Skeletal muscle tissue (tissue), 4 donors: ENCODE measurements around the gene ABI3BP. TPM values are rescaled to one million over a fixed set of nuclear protein-coding genes. Genes with fewer than 3 reads are reported as not detected.

Experiments
- H3K27ac ChIP-seq: one replicate; pipeline ENCODE4 v1.7.0; 2013; ENCODE audit warnings: mild to moderate bottlenecking, low read depth, low read length, inconsistent platforms
- H3K27me3 ChIP-seq, 3 donors: one replicate each; pipeline ENCODE4 v1.7.0; 2013; ENCODE audit warnings: low read length in 3 of 3; ENCODE audit not compliant: control insufficient read depth in 3 of 3, insufficient read depth in 3 of 3
- H3K36me3 ChIP-seq, 3 donors: one replicate each; pipeline ENCODE4 v1.7.0; 2013; ENCODE audit warnings: low read length in 3 of 3; ENCODE audit not compliant: control insufficient read depth in 3 of 3, insufficient read depth in 3 of 3
- H3K4me1 ChIP-seq, 3 donors: one replicate each; pipeline ENCODE4 v1.7.0; 2013; ENCODE audit warnings: low read length in 3 of 3, mild to moderate bottlenecking in 3 of 3; ENCODE audit not compliant: control insufficient read depth in 3 of 3, insufficient read depth in 3 of 3
- H3K4me3 ChIP-seq, 3 donors: one replicate each; pipeline ENCODE4 v1.7.0; 2013; ENCODE audit warnings: low read length in 3 of 3
- H3K9ac ChIP-seq, 3 donors: one replicate each; pipeline ENCODE4 v1.7.0; 2013; ENCODE audit warnings: low read length in 3 of 3, mild to moderate bottlenecking in 3 of 3, moderate library complexity in 2 of 3, low read depth in 1 of 3
- H3K9me3 ChIP-seq, 3 donors: one replicate each; pipeline ENCODE4 v1.7.0; 2013; ENCODE audit warnings: low read length in 3 of 3; ENCODE audit not compliant: control insufficient read depth in 3 of 3
- total RNA-seq: library from RNA; depleted of rRNA; stranded (reverse); fragments of >200 nt; gene quantifications from one replicate; pipeline ENCODE4 v1.2.3, GENCODE V29; 2014
- donor health status: Osteomylitis.

The ABI3BP gene
- total RNA-seq, 1 donor from 2014 or later = 63.2 TPM

DNA sequence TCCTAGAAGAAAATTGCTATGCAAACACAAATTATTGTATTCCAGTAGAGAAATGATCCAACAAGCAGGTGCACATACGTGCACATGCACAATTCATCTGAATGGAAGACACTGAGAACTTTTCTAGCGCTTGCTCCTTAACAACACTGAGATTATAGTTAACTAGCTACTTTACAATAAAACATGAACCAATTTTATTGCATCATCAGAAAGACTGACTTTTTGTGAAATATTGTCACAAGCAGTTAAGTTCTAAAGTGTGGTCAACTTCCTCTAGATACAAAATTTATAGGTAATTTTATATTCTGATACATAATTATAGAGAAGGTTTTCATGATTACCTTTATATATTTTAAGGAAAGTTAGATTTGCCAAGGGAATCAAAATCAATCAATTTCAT is 135.4 kb downstream of the ABI3BP start:
- Histone ChIP-seq H3K4me1 (no peaks in the 10 kb centered on the region), H3K27me3 (no peaks in the 10 kb centered on the region), H3K9me3 (no peaks in the 10 kb centered on the region), H3K4me3 (no peak overlapping the region), H3K9ac (no peak overlapping the region), H3K36me3 (no peaks in the 10 kb centered on the region), H3K27ac (no peak overlapping the region)

DNA sequence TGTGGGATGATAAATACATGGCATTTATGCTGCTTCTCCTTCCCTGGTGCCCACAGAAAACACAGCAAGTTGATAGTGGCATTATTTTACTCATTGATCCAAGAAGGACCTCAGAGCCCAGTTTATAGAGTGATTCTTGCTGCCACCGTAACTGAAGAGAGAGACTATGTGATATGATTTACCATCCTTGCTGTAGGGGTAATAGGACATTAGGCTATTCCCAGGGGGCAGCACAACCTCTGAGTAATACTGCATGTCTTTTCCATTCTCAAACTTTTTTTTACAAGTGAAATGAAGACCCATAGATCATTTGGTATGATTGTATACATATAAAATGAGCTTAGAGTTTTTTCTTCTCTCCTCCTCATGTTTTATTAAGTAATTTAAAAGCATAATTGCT is 136.4 kb downstream of the ABI3BP start:
- no peaks in the 10 kb centered on the region for H3K27me3 ChIP-seq
- no peaks in the 10 kb centered on the region for H3K36me3 ChIP-seq
- no peak overlapping the region for H3K9ac ChIP-seq
- no peaks in the 10 kb centered on the region for H3K4me1 ChIP-seq
- H3K4me3 ChIP-seq = no peak overlapping the region
- no peak overlapping the region for H3K27ac ChIP-seq
- H3K9me3 ChIP-seq = no peaks in the 10 kb centered on the region

GRCh38 chr3:100852840-100853239 is 140.4 kb downstream of the ABI3BP start:
- Histone ChIP-seq H3K27ac (no peak overlapping the region), H3K9ac (no peak overlapping the region), H3K4me1 (no peaks in the 10 kb centered on the region), H3K36me3 (no peaks in the 10 kb centered on the region), H3K27me3 (no peaks in the 10 kb centered on the region), H3K9me3 (no peaks in the 10 kb centered on the region), H3K4me3 (no peak overlapping the region)

- Histone ChIP-seq H3K9me3 (no peaks in the 10 kb centered on the region), H3K4me1 (no peaks in the 10 kb centered on the region), H3K36me3 (no peaks in the 10 kb centered on the region), H3K4me3 (no peak overlapping the region), H3K27ac (no peak overlapping the region), H3K27me3 (no peaks in the 10 kb centered on the region), H3K9ac (no peak overlapping the region)
These were observed 142.5 kb downstream of the ABI3BP start for GRCh38 chr3:100850701-100851100.

GRCh38 chr3:100850156-100850555 is 143.1 kb downstream of the ABI3BP start:
- no peaks in the 10 kb centered on the region for H3K36me3 ChIP-seq
- no peak overlapping the region for H3K9ac ChIP-seq
- no peaks in the 10 kb centered on the region for H3K9me3 ChIP-seq
- H3K4me3 ChIP-seq = no peak overlapping the region
- H3K4me1 ChIP-seq = no peaks in the 10 kb centered on the region
- H3K27ac ChIP-seq = no peak overlapping the region
- no peaks in the 10 kb centered on the region for H3K27me3 ChIP-seq

- Histone ChIP-seq H3K4me3 (no peak overlapping the region), H3K27me3 (no peaks in the 10 kb centered on the region), H3K36me3 (no peaks in the 10 kb centered on the region), H3K9me3 (no peaks in the 10 kb centered on the region), H3K27ac (no peak overlapping the region), H3K9ac (no peak overlapping the region), H3K4me1 (no peaks in the 10 kb centered on the region)
These were observed 148.9 kb downstream of the ABI3BP start for GRCh38 chr3:100844063-100844936.

DNA sequence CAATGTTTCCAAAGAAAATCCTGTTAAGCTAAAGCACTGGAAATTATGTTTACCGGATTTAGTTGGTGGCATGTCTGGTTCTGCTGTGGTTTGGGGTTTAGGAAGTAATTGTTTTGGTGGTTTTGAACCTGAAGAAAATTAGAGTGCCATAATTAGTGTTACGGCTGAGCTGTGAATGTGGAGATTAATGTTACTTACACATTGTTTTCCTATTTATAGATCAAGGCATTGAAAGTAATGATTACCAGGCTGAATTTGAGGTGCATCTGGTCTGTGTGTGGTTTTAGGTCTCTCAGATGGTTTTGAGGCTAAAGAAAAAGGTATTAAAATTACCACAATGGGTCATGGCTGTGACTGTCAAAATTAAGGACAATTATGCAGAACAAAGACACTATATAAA is 155.1 kb downstream of the ABI3BP start:
- no peak overlapping the region for H3K4me3 ChIP-seq
- H3K4me1 ChIP-seq = no peaks in the 10 kb centered on the region

DNA sequence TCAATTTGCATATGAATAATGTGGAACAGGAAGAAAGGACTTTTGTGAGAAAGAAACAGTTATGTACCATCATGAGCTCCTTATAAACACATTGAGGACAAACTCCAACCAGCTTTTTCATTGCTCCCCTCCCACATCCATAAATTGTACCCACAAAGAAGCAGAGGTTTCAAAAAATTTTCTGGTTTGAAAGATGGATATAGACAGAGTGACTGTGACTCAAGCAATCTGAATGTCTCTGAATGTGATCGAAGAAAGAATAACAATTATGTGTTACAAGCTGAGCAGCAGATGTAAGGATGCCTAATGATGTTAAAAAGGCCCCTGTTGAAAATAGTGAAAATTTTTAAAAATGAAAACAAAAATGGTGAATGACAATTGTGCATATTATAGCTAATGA is 156.6 kb downstream of the ABI3BP start:
- no peak overlapping the region for H3K9ac ChIP-seq
- H3K4me3 ChIP-seq = no peak overlapping the region
- no peaks in the 10 kb centered on the region for H3K9me3 ChIP-seq
- H3K4me1 ChIP-seq = no peaks in the 10 kb centered on the region
- H3K27me3 ChIP-seq = no peaks in the 10 kb centered on the region
- no peak overlapping the region for H3K27ac ChIP-seq
- H3K36me3 ChIP-seq = peaks cover 0 to under 1% (median 0%) of the 10 kb centered on the region in 3 donors

More for the DNA sequence above, 155.1 kb downstream of the ABI3BP start:
- H3K9ac ChIP-seq = no peak overlapping the region
- no peaks in the 10 kb centered on the region for H3K9me3 ChIP-seq
- H3K36me3 ChIP-seq = no peaks in the 10 kb centered on the region
- no peak overlapping the region for H3K27ac ChIP-seq
- H3K27me3 ChIP-seq = no peaks in the 10 kb centered on the region

- Histone ChIP-seq H3K4me3 (no peak overlapping the region), H3K36me3 (peaks cover 0 to 3% (median 0%) of the 10 kb centered on the region in 3 donors), H3K27ac (no peak overlapping the region), H3K4me1 (no peaks in the 10 kb centered on the region), H3K9me3 (no peaks in the 10 kb centered on the region), H3K9ac (no peak overlapping the region), H3K27me3 (no peaks in the 10 kb centered on the region)
These were observed 158.9 kb downstream of the ABI3BP start for GRCh38 chr3:100834332-100834731.

DNA sequence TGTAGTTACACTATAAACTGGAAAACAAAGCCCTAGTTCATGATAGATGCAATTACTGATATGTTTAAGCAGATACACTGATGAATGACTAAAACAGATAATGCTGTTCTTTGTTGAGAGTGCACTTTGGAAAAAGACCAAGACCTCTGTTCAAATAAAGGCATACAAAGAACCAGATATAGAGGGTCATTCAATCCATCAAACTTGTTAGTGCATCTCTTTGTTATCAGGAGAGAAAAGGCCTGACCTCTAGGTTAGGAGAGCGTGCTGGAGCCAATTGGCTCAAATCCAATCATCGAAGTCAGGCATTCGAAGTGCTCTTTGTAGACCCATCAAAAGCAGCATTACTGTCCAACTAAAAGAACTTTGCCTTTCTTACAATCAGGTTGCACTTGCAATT is 159.7 kb downstream of the ABI3BP start:
- no peak overlapping the region for H3K9ac ChIP-seq
- H3K27ac ChIP-seq = no peak overlapping the region
- peaks cover 0 to 3% (median 0%) of the 10 kb centered on the region in 3 donors for H3K36me3 ChIP-seq
- no peak overlapping the region for H3K4me3 ChIP-seq
- H3K9me3 ChIP-seq = no peaks in the 10 kb centered on the region
- no peaks in the 10 kb centered on the region for H3K27me3 ChIP-seq
- H3K4me1 ChIP-seq = no peaks in the 10 kb centered on the region
